T-cell (primary cell): ENCODE results near the gene KSR2. TPM values are rescaled to one million over a fixed set of nuclear protein-coding genes. Genes with fewer than 3 reads are reported as not detected.

Experiments
- ATAC-seq, 4 experiments: fragments of 200-7000 bp in 3 of 4; fragments of 150-1000 bp in 1 of 4; cut with Tn5 transposase; replicated peaks in 1 of 4; 1 replicate in 3 of 4; 2 replicates in 1 of 4; pipeline ENCODE4 v1.10.0; 2021; ENCODE audit warnings: moderate library complexity in 3 of 4, mild to moderate bottlenecking in 2 of 4, moderate number of reproducible peaks in 1 of 4
- CTCF ChIA-PET, 2 donors: fragments of 300-600 bp; sonication (Branson Sonifier 250); formaldehyde crosslinking; loops; one replicate each; lab custom pipeline; 2022; ENCODE audit warnings: antibody characterized with exemption in 2 of 2; lab: Charles Lee
- POLR2A ChIA-PET, 2 donors: fragments of 300-600 bp; sonication (Branson Sonifier 250); formaldehyde crosslinking; loops; one replicate each; lab custom pipeline; 2022; ENCODE audit warnings: antibody characterized with exemption in 2 of 2; lab: Charles Lee
- DNase-seq, 35 experiments: peaks; one replicate each; pipeline versions ENCODE4 v3.0.0 to v3.0.0-alpha.2; 2013 to 2023
- H3K27ac ChIP-seq: one replicate; pipeline ENCODE4 v1.5.1; 2013; ENCODE audit warnings: low read length
- H3K27me3 ChIP-seq, 2 experiments: replicated peaks in 1 of 2; 1 replicate in 1 of 2; 2 replicates in 1 of 2; pipeline versions ENCODE4 v1.6.1 to v1.7.0; 2013; ENCODE audit warnings: low read length in 1 of 2, mixed read lengths in 1 of 2; ENCODE audit not compliant: control insufficient read depth in 2 of 2, insufficient read depth in 2 of 2; ENCODE audit errors: extremely low read depth in 1 of 2
- H3K36me3 ChIP-seq, 2 donors: 1 replicate in 1 of 2; 2 replicates in 1 of 2; pipeline versions ENCODE4 v1.6.1 to v1.7.0; 2013; ENCODE audit warnings: low read length in 1 of 2; ENCODE audit not compliant: control insufficient read depth in 2 of 2, insufficient read depth in 1 of 2; ENCODE audit errors: extremely low read depth in 1 of 2
- H3K4me1 ChIP-seq, 2 experiments: 1 replicate in 1 of 2; 2 replicates in 1 of 2; pipeline versions ENCODE4 v1.6.1 to v1.7.0; 2013; ENCODE audit warnings: low read length in 2 of 2, mixed read lengths in 1 of 2; ENCODE audit not compliant: insufficient read depth in 2 of 2, control insufficient read depth in 1 of 2; ENCODE audit errors: extremely low read depth in 1 of 2
- H3K4me3 ChIP-seq, 2 donors: 1 replicate in 1 of 2; 2 replicates in 1 of 2; pipeline versions ENCODE4 v1.5.1 to v1.7.0; 2013; ENCODE audit warnings: mild to moderate bottlenecking in 2 of 2, low read length in 1 of 2, moderate library complexity in 1 of 2; ENCODE audit not compliant: control insufficient read depth in 1 of 2; ENCODE audit errors: extremely low read depth in 1 of 2
- H3K9me3 ChIP-seq: 2 replicates; pipeline ENCODE4 v1.7.0; 2013
- H3K27ac Mint-ChIP-seq, 2 donors: one replicate each; pipeline ENCODE4 v1.8.0; 2020 to 2021; ENCODE audit warnings: mild to moderate bottlenecking in 2 of 2, mixed read lengths in 2 of 2
- H3K27me3 Mint-ChIP-seq, 2 donors: one replicate each; pipeline ENCODE4 v1.8.0; 2021 to 2022; ENCODE audit warnings: mixed read lengths in 2 of 2
- H3K36me3 Mint-ChIP-seq: one replicate; pipeline ENCODE4 v1.8.0; 2021; ENCODE audit warnings: mixed read lengths
- H3K4me1 Mint-ChIP-seq, 3 donors: one replicate each; pipeline ENCODE4 v1.8.0; 2020 to 2022; ENCODE audit warnings: mixed read lengths in 3 of 3, mild to moderate bottlenecking in 1 of 3
- H3K4me3 Mint-ChIP-seq, 3 donors: one replicate each; pipeline ENCODE4 v1.8.0; 2020 to 2022; ENCODE audit warnings: mild to moderate bottlenecking in 3 of 3, mixed read lengths in 3 of 3, moderate library complexity in 3 of 3
- H3K9me3 Mint-ChIP-seq, 3 donors: one replicate each; pipeline ENCODE4 v1.8.0; 2020 to 2022; ENCODE audit warnings: mixed read lengths in 3 of 3
- WGBS: methylation state at CpG from one replicate; pipeline ENCODE4 v1.1.5; 2013; ENCODE audit warnings: missing lambda C conversion rate; ENCODE audit not compliant: insufficient coverage; 5-methylcytosine and 5-hydroxymethylcytosine counted together
- total RNA-seq, 35 experiments: library from RNA in 6 of 35; stranded (reverse) in 6 of 35; fragments of 120-200 nt in 1 of 35; gene quantifications; one replicate each; pipeline versions ENCODE4 v1.2.1 to v1.2.4 and lab custom pipeline; 2013 to 2026

The KSR2 gene
- total RNA-seq, 5 donors from 2014 or later (not counting 1 experiment from before 2014, with no cell fraction given): 0.03 to 0.10 (median 0.06) TPM

GRCh38 chr12:117658226-117658625 is 310.6 kb downstream of the KSR2 start:
- H3K4me3 Mint-ChIP-seq: no peak overlapping the region
- ChIA-PET CTCF (no interaction called here), POLR2A (no interaction called here)
- Histone ChIP-seq H3K27ac (no peak overlapping the region), H3K27me3 (peaks cover 0 to 4% of the 10 kb centered on the region in 2 experiments), H3K4me1 (no peaks in the 10 kb centered on the region), H3K9me3 (no peaks in the 10 kb centered on the region), H3K36me3 (no peaks in the 10 kb centered on the region), H3K4me3 (no peak overlapping the region)
- no CpG with 5 or more reads among the region's 2 CpGs for WGBS
- H3K9me3 Mint-ChIP-seq: peaks cover 0 to 8% (median 5%) of the 10 kb centered on the region in 3 donors
- no peak for ATAC-seq
- H3K27me3 Mint-ChIP-seq: peaks cover 0 to 3% of the 10 kb centered on the region in 2 donors
- no peaks in the 10 kb centered on the region for H3K4me1 Mint-ChIP-seq
- H3K27ac Mint-ChIP-seq: no peak overlapping the region
- H3K36me3 Mint-ChIP-seq: no peaks in the 10 kb centered on the region
- no peak for DNase-seq

DNA sequence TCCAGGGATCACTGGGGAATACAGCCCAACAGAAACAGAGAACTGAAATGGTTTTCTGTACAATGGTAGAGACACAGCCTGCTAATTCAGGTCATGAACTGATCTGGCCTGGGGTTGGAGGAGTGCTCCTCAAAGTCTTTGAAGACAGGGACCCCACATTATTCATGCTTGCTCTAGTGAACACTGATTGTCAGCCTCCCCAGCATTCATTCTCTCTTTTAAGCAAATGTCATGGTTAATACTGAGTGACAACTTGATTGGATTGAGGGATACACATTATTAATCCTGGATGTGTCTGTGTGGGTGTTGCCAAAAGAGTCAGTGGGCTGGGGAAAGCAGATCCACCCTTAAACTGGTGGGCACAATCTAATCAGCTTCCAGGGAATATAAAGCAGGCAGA is 319.0 kb downstream of the KSR2 start:
- H3K4me1 Mint-ChIP-seq: no peaks in the 10 kb centered on the region

GRCh38 chr12:117646520-117646919 is 322.3 kb downstream of the KSR2 start:
- Histone ChIP-seq H3K27me3 (peaks cover 0 to 7% of the 10 kb centered on the region in 2 experiments), H3K4me1 (no peaks in the 10 kb centered on the region), H3K27ac (no peak overlapping the region), H3K4me3 (no peak overlapping the region), H3K9me3 (no peaks in the 10 kb centered on the region), H3K36me3 (no peaks in the 10 kb centered on the region)
- Mint-ChIP-seq H3K4me1 (no peaks in the 10 kb centered on the region), H3K27me3 (peaks cover 8 to 13% of the 10 kb centered on the region in 2 donors), H3K4me3 (no peak overlapping the region), H3K36me3 (no peaks in the 10 kb centered on the region), H3K27ac (no peak overlapping the region), H3K9me3 (peaks cover 4 to 8% (median 5%) of the 10 kb centered on the region in 3 donors)
- WGBS: 47% methylated on average over 4 of the region's 7 CpGs
- CTCF ChIA-PET: no interaction called here
- no peak for DNase-seq
- no peak for ATAC-seq
- POLR2A ChIA-PET: no interaction called here

More for the DNA sequence above, 319.0 kb downstream of the KSR2 start:
- peaks cover 9 to 12% (median 10%) of the 10 kb centered on the region in 3 donors for H3K9me3 Mint-ChIP-seq
- H3K9me3 ChIP-seq: no peaks in the 10 kb centered on the region
- no peaks in the 10 kb centered on the region for H3K4me1 ChIP-seq
- DNase-seq (no peak), ATAC-seq (no peak)
- no peaks in the 10 kb centered on the region for H3K36me3 Mint-ChIP-seq
- no peak overlapping the region for H3K27ac ChIP-seq
- H3K4me3 ChIP-seq: no peak overlapping the region
- H3K27me3 Mint-ChIP-seq: peaks cover 6 to 9% of the 10 kb centered on the region in 2 donors
- peaks cover 0 to 5% of the 10 kb centered on the region in 2 experiments for H3K27me3 ChIP-seq
- no peak overlapping the region for H3K27ac Mint-ChIP-seq
- no peaks in the 10 kb centered on the region for H3K36me3 ChIP-seq
- POLR2A ChIA-PET: no interaction called here
- CTCF ChIA-PET: no interaction called here
- H3K4me3 Mint-ChIP-seq: no peak overlapping the region

- H3K9me3 ChIP-seq: no peaks in the 10 kb centered on the region
- ChIA-PET POLR2A (no interaction called here), CTCF (no interaction called here)
- DNase-seq: no peak
- peaks cover 0 to 3% (median 0%) of the 10 kb centered on the region in 3 donors for H3K9me3 Mint-ChIP-seq
- H3K4me3 ChIP-seq: no peak overlapping the region
- H3K27me3 ChIP-seq: peaks cover 0 to 7% of the 10 kb centered on the region in 2 experiments
- H3K36me3 Mint-ChIP-seq: no peaks in the 10 kb centered on the region
- H3K4me1 Mint-ChIP-seq: no peaks in the 10 kb centered on the region
- no peak for ATAC-seq
- H3K27ac Mint-ChIP-seq: no peak overlapping the region
- H3K36me3 ChIP-seq: no peaks in the 10 kb centered on the region
- WGBS: no CpG with 5 or more reads among the region's 3 CpGs
- peaks cover 8 to 10% of the 10 kb centered on the region in 2 donors for H3K27me3 Mint-ChIP-seq
- H3K4me3 Mint-ChIP-seq: no peak overlapping the region
- no peak overlapping the region for H3K27ac ChIP-seq
- no peaks in the 10 kb centered on the region for H3K4me1 ChIP-seq
Measured at GRCh38 chr12:117645473-117645872, 323.3 kb downstream of the KSR2 start.

DNA sequence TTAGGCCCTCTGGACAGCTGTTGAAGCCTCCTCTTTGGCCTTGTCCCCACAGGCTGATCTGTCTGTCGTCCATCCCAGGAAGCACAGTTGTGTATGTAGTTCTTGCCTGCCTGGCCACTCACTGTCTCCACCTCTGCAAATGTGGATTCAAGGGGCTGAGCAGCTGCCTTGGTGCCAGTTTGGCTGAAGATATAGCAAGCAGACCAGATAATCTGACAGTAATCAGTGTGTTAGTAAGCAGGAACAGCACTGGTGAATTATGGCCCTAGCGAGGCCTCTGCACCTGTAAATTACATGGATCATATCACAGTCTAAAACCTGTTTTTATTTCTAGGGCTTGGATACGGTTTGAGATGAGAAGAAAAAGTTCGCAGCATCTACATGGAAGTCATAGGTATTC is 324.8 kb downstream of the KSR2 start:
- WGBS: 67% methylated on average over 1 of the region's 4 CpGs
- Histone ChIP-seq H3K36me3 (no peaks in the 10 kb centered on the region), H3K4me3 (no peak overlapping the region), H3K27ac (no peak overlapping the region), H3K9me3 (no peaks in the 10 kb centered on the region), H3K27me3 (peaks cover 0 to 7% of the 10 kb centered on the region in 2 experiments), H3K4me1 (no peaks in the 10 kb centered on the region)
- DNase-seq (no peak), ATAC-seq (no peak)
- Mint-ChIP-seq H3K4me3 (no peak overlapping the region), H3K27me3 (peaks cover 8 to 10% of the 10 kb centered on the region in 2 donors), H3K36me3 (no peaks in the 10 kb centered on the region), H3K4me1 (no peaks in the 10 kb centered on the region), H3K9me3 (no peaks in the 10 kb centered on the region), H3K27ac (no peak overlapping the region)
- POLR2A ChIA-PET: no interaction called here
- CTCF ChIA-PET: no interaction called here

DNA sequence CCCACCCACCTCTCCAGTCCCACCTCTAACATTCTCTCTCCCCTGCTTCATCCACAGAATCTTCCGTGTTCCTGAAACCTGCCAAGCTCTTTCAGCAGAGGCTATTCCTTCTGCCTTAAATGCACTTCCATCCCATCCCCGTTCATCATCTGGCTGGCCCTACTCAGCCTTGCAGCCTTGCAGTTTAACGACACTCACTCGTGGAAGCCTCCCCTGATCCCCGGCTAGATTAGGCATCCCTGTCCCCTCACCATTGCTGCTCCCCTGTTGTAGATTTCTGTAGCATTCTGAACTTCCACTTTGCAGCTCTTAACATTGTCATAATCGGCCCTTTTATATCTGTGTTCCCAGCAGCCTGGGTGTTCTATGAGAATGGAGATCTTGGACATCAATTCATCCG is 326.9 kb downstream of the KSR2 start:
- POLR2A ChIA-PET: no interaction called here
- peaks cover 5 to 7% of the 10 kb centered on the region in 2 donors for H3K27me3 Mint-ChIP-seq

GRCh38 chr12:117640511-117640910 is 328.3 kb downstream of the KSR2 start:
- no peak overlapping the region for H3K4me3 Mint-ChIP-seq
- no peak for ATAC-seq

More for the DNA sequence above, 326.9 kb downstream of the KSR2 start:
- 87% methylated on average over 6 of the region's 7 CpGs for WGBS
- no peak for ATAC-seq
- CTCF ChIA-PET: no interaction called here
- DNase-seq: no peak
- H3K27ac Mint-ChIP-seq: no peak overlapping the region
- H3K4me3 ChIP-seq: no peak overlapping the region
- no peaks in the 10 kb centered on the region for H3K4me1 ChIP-seq
- H3K27me3 ChIP-seq: peaks cover 0 to 7% of the 10 kb centered on the region in 2 experiments
- H3K9me3 Mint-ChIP-seq: peaks cover 0 to 13% (median 3%) of the 10 kb centered on the region in 3 donors
- no peaks in the 10 kb centered on the region for H3K4me1 Mint-ChIP-seq
- no peak overlapping the region for H3K27ac ChIP-seq
- no peaks in the 10 kb centered on the region for H3K36me3 ChIP-seq
- no peaks in the 10 kb centered on the region for H3K36me3 Mint-ChIP-seq
- no peaks in the 10 kb centered on the region for H3K9me3 ChIP-seq
- H3K4me3 Mint-ChIP-seq: no peak overlapping the region

More at GRCh38 chr12:117640511-117640910, 328.3 kb downstream of the KSR2 start:
- peaks cover 4 to 5% of the 10 kb centered on the region in 2 donors for H3K27me3 Mint-ChIP-seq
- Histone ChIP-seq H3K4me1 (no peaks in the 10 kb centered on the region), H3K4me3 (no peak overlapping the region), H3K9me3 (no peaks in the 10 kb centered on the region), H3K27me3 (peaks cover 0 to 2% of the 10 kb centered on the region in 2 experiments), H3K36me3 (no peaks in the 10 kb centered on the region), H3K27ac (no peak overlapping the region)
- no peaks in the 10 kb centered on the region for H3K4me1 Mint-ChIP-seq
- ChIA-PET CTCF (no interaction called here), POLR2A (interaction anchor here in 1 of 2 donors (0.6 kb wide), 1 partner anchor 28 kb away, joined by 3 read pairs; no protein-coding TSS in a partner anchor)
- no peak overlapping the region for H3K27ac Mint-ChIP-seq
- DNase-seq: no peak
- H3K36me3 Mint-ChIP-seq: no peaks in the 10 kb centered on the region
- peaks cover 0 to 20% (median 8%) of the 10 kb centered on the region in 3 donors for H3K9me3 Mint-ChIP-seq
- WGBS: 72% methylated on average over 3 of the region's 6 CpGs
